Skeletal muscle cell (primary cell): ENCODE results near the gene UGT1A7.

Experiments used
- DNase-seq: peaks from one replicate; pipeline ENCODE4 v3.0.0-alpha.2; 2010; ENCODE audit warnings: low read depth
- H3K4me3 ChIP-seq: 2 replicates; pipeline ENCODE4 v1.5.1; 2011; ENCODE audit warnings: low read depth, mild to moderate bottlenecking, control low read depth, low read length, moderate library complexity

UGT1A7 gene

DNA sequence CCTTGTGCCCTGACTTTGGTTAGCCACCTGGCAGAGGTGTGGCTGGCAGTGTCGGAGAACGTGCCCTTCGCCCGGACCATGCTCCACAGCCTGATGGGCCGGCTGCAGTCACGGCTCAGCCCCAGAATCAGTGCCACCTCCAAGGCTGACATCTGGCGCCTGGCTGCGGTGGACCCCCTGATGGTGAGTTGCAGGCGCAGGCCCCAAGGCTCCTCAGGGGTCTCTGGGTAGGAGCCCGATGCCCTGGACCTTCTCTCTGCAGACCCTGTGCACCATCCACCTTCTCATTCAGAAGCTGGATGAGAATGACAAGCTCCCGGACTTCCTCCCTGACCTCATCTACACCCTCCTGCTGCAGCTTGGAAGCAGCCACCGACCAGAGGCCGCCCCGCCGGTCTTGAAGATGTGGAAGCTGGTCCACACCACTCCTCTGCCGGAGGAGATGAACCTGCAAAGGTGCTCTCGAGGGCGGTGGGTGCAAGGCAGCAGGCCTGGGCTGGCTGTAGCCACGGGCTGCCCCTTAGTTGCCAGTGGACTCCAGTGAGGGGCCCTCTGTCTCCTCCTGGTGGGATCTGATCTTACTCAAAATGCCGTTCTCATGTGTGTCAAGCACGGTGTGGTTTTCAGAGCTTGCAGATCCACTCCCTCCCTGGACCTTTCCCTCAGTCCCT is 140.5 kb downstream of the UGT1A7 start:
- DNase-seq = no peak
- no peak overlapping the region for H3K4me3 ChIP-seq
